Measurements from ENCODE around the gene FILIP1L. TPM values are rescaled to one million over a fixed set of nuclear protein-coding genes. Genes with fewer than 3 reads are reported as not detected.

The FILIP1L gene
- total and polyA plus RNA-seq, 2 of the 13 experiments (the other 11 are each of a cell fraction or from before 2014, with no cell fraction given) = 8.1 to 187 TPM

DNA sequence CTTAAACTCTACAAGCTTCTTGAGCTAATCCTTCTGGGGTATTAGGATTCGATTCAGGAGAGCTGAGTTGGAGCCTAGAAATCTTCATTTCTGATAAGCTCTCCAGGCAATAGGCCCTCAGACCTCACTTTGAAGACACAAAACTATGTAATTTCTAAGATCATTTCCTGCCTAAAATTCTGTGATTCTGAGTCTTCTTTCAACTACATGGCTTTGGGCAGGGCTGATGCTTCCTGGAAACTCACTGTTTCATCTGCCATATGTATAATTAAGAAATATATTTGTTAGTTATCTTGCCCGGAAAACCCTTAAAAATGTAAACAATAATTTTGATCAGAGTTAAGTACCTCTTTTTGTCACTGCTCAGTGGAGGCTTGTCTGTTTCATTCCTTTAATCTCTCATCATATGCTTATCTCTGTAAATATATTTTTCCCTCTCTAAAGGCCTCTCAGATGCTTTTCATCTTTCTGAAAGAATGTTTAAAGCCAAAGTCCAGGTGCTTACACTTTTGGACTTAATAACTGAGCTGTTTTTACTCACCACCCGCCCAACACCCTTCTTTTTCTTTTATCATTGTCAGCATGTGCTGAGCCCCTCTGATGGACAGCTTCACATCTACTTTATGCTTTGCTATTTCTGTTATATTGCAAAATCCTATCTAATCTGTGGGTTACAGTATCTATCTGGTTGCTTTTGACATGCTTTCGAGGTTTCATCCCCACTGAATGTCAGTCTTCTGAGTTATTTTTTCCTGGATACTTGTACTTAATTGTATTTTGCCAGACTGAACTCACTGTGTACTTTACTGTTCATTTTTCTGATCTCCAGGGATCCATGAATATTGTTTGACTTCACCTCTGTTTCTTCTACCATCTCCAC is 38.2 kb downstream of the FILIP1L start (continued):
- TF ChIP-seq KLF11 (CRISPR knock-in tag; IDR thresholded peaks at IDR 0.05) = no peak
- TF ChIP-seq MED8 (CRISPR knock-in tag; IDR thresholded peaks at IDR 0.05; ENCODE audit: insufficient replicate concordance) = peak; percentile 85
- no peak for TF ChIP-seq MTF1 (CRISPR knock-in tag; IDR thresholded peaks at IDR 0.05)
- TF ChIP-seq FOXC1 (CRISPR knock-in tag; IDR thresholded peaks at IDR 0.05; ENCODE audit: borderline replicate concordance) = no peak
- no peak for TF ChIP-seq SMARCE1 (IDR thresholded peaks at IDR 0.05; ENCODE audit: borderline replicate concordance)

DNA sequence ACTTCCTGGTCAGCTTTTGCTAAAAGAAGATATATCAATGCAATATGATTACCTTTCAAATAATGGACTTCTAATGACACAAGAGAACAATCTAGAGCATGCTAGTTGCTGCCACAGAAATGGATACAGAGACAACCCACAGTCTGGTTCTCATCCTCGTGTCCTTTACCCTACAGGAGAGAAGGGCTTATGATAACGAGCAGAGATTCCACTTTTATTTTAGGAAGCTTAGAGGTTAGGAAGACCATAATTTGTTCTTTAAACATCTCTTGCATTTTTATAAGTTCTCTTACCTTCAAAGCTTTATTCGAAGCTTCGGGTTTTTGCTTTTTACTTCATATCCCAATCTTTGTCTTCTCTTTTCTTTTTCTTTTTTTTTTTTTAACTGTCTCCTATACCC is 39.1 kb downstream of the FILIP1L start:
- in situ Hi-C loops (cut with HindIII; ENCODE audit: extremely low pct_ligation_motif_present, low pct_unique_long_range_greater_than_20kb) = no loop called here
- FAIRE-seq (no peak), DNase-seq (ENCODE audit: low spot score) (no peak), ATAC-seq (no peak)
- H3K9me3 ChIP-seq (ENCODE audit: low read length) = no peaks in the 10 kb centered on the region
- peak overlapping the region; percentile 97 for H3K27ac ChIP-seq (ENCODE audit: extremely low read length, insufficient read depth, low read length)
- H3K27me3 ChIP-seq (ENCODE audit: control insufficient read depth in 1 of 2, insufficient read depth in 2 of 2, low read length in 2 of 2) = no peaks in the 10 kb centered on the region
- H3K79me2 ChIP-seq (ENCODE audit: insufficient read depth, low read length) = no peaks in the 10 kb centered on the region
- WGBS (ENCODE audit: low lambda C conversion rate) = 81% methylated on average over 4 of the region's 4 CpGs
- ChIA-PET CTCF (ENCODE audit: low intra/inter-chr PET ratio, low total read pairs) (no interaction called here), POLR2A (interaction anchor here (1.0 to 3.6 kb wide), 16 partner anchors 10 to 199 kb away, joined by 3 to 53 read pairs (median 12); partner anchors contain the start of gene TBC1D23)
- H3K4me3 ChIP-seq (replicated peaks in 1 of 3; ENCODE audit: insufficient read depth in 1 of 3, low read depth in 2 of 3, low read length in 3 of 3) = no peak overlapping the region
- H3K4me2 ChIP-seq (ENCODE audit: low read depth, low read length) = peak overlapping the region; percentile 50
- BruUV-seq (replicated peaks) = no TSS peak
- intact Hi-C loops (cut with micrococcal nuclease; ENCODE audit: unreplicated experiment) = loop anchor here (5.0 to 10.0 kb wide), 2 partner anchors 138 to 330 kb away; partner anchors contain the start of genes LNP1 and TOMM70
- H3K4me1 ChIP-seq (ENCODE audit: insufficient read depth, low read length) = peaks cover 86% of the 10 kb centered on the region
- TF ChIP-seq U2AF2 (IDR thresholded peaks at IDR 0.05; ENCODE audit: low read depth, low read length) = no peak
- peak; percentile 57; the same call in 1 of the 2 replicates for TF ChIP-seq KAT7 (CRISPR knock-in tag; IDR thresholded peaks at IDR 0.05; ENCODE audit: borderline replicate concordance)
- TF ChIP-seq SATB2 (CRISPR knock-in tag; IDR thresholded peaks at IDR 0.05) = no peak
- TF ChIP-seq ZNF460 (CRISPR knock-in tag; IDR thresholded peaks at IDR 0.05; ENCODE audit: borderline replicate concordance) = no peak
- no peak for TF ChIP-seq ZNF484 (CRISPR knock-in tag; IDR thresholded peaks at IDR 0.05; ENCODE audit: borderline replicate concordance, low read depth)
- H3K9ac ChIP-seq (ENCODE audit: insufficient read depth, low read depth, low read length) = peak overlapping the region; percentile 72
- H2AFZ ChIP-seq (ENCODE audit: low read length) = no peak overlapping the region
- no peaks in the 10 kb centered on the region for H3K36me3 ChIP-seq (replicated peaks in 1 of 2; ENCODE audit: control insufficient read depth in 1 of 2, insufficient read depth in 2 of 2, low read length in 2 of 2)
- no peaks in the 10 kb centered on the region for H4K20me1 ChIP-seq (ENCODE audit: insufficient read depth, low read length)

Data from HepG2 (cell line).